ENCODE data around the gene CRMP1. TPM values are rescaled to one million over a fixed set of nuclear protein-coding genes. Genes with fewer than 3 reads are reported as not detected.

Gene CRMP1
- total RNA-seq, 4 donors from 2014 or later: 0.39 to 0.66 TPM; not detected in 2

DNA sequence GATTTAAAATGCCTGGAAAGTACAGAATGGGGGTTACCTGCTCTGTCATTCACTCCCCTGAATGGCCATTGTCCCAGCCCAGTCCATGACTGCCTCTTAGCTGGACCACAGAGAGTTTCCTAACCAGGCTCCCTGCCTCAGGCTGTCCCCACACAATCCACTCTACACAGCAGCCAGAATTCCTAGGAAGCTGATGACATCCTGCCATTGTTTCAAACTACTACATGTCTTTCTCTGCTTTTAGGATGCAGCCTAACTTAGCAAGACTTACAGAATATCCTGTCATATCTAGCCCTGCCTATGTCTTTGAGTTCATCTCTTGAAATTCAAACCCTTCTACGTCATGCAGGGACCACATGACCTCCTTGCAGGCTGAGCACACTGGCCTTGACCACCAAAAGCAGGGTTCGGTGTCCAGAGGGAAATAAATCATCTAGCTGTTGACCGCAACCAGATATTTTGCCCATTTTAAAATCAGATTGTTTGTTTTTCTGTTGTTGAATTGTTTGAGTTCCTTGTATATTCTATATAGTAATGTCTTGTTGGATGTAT lies 16.1 kb upstream of the CRMP1 start:
- no peaks in the 10 kb centered on the region for H3K9me3 ChIP-seq
- no peaks in the 10 kb centered on the region for H3K4me1 ChIP-seq
- ATAC-seq (no peak), DNase-seq (no peak)
- H3K27ac ChIP-seq: no peak overlapping the region
- H3K36me3 ChIP-seq: no peaks in the 10 kb centered on the region
- H3K27me3 ChIP-seq: peaks cover 0 to 8% (median 8%) of the 10 kb centered on the region in 3 donors
- no peak overlapping the region for H3K4me3 ChIP-seq
- TF ChIP-seq POLR2A (IDR thresholded peaks at IDR 0.05): no peak
- TF ChIP-seq, protein P1, sequence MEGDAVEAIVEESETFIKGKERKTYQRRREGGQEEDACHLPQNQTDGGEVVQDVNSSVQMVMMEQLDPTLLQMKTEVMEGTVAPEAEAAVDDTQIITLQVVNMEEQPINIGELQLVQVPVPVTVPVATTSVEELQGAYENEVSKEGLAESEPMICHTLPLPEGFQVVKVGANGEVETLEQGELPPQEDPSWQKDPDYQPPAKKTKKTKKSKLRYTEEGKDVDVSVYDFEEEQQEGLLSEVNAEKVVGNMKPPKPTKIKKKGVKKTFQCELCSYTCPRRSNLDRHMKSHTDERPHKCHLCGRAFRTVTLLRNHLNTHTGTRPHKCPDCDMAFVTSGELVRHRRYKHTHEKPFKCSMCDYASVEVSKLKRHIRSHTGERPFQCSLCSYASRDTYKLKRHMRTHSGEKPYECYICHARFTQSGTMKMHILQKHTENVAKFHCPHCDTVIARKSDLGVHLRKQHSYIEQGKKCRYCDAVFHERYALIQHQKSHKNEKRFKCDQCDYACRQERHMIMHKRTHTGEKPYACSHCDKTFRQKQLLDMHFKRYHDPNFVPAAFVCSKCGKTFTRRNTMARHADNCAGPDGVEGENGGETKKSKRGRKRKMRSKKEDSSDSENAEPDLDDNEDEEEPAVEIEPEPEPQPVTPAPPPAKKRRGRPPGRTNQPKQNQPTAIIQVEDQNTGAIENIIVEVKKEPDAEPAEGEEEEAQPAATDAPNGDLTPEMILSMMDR (IDR thresholded peaks at IDR 0.05 in 4 of 5, conservative IDR thresholded peaks at IDR 0.05 in 1 of 5): no peak
- intact Hi-C loops (cut with DNase I; ENCODE audit: low total_unique reads) (no loop called here), in situ Hi-C loops (cut with MboI; ENCODE audit: low sequenced_read_pairs in 4 of 4) (no loop called here)

DNA sequence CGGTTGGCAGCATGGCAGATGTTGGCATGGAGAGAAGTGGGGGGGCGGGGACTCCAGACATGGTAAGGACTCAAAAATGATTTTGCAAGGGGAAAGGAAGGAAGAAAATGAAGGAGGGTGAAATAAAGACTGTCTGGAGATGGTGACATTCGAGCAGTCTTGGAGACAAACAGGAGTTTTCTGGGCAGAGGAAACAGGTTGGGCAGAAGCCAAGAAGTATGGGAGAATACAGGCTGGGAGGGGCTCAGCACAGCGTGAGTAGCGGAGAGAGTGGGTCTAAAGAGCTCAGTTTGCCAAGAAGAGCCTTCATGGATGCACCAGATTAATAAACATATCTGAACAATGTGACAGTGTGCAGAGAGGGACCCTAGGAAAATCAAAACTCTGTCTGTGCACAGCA lies 13.3 kb upstream of the CRMP1 start:
- intact Hi-C loops (cut with DNase I; ENCODE audit: low total_unique reads) (no loop called here), in situ Hi-C loops (cut with MboI; ENCODE audit: low sequenced_read_pairs in 4 of 4) (no loop called here)
- H3K27me3 ChIP-seq: peaks cover 0 to 15% (median 13%) of the 10 kb centered on the region in 3 donors
- TF ChIP-seq POLR2A (IDR thresholded peaks at IDR 0.05): no peak
- TF ChIP-seq, protein P1 (IDR thresholded peaks at IDR 0.05 in 4 of 5, conservative IDR thresholded peaks at IDR 0.05 in 1 of 5): no peak
- H3K27ac ChIP-seq: no peak overlapping the region
- no peaks in the 10 kb centered on the region for H3K4me1 ChIP-seq
- no peak overlapping the region for H3K4me3 ChIP-seq
- DNase-seq (no peak), ATAC-seq (no peak)
- H3K36me3 ChIP-seq: no peaks in the 10 kb centered on the region
- H3K9me3 ChIP-seq: no peaks in the 10 kb centered on the region

DNA sequence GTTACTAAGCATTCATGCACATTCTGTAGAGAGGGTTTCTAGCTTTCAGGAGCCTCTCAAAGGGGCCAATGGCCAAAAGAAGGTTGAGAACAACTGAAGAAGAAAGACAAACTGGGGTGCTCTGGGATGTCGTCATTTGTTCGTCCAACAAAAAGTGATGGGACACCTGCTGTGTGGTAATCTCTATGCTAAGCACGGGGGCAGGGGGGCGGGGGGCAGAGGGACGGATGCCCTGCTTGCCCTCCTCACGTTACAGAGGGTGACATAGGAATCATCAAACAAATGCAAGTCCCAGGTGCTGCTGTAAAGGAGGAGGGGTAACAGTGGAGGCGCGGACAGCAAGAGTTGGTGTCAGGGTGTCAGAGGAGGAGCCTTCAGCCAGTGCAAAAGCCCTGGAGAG lies 12.8 kb upstream of the CRMP1 start:
- H3K9me3 ChIP-seq: no peaks in the 10 kb centered on the region
- no peaks in the 10 kb centered on the region for H3K4me1 ChIP-seq
- intact Hi-C loops (cut with DNase I; ENCODE audit: low total_unique reads): no loop called here
- DNase-seq (no peak), ATAC-seq (no peak)
- no peak overlapping the region for H3K27ac ChIP-seq
- H3K36me3 ChIP-seq: no peaks in the 10 kb centered on the region
- H3K27me3 ChIP-seq: peaks cover 0 to 15% (median 13%) of the 10 kb centered on the region in 3 donors
- TF ChIP-seq, protein P1 (IDR thresholded peaks at IDR 0.05 in 4 of 5, conservative IDR thresholded peaks at IDR 0.05 in 1 of 5): no peak
- TF ChIP-seq POLR2A (IDR thresholded peaks at IDR 0.05): no peak
- in situ Hi-C loops (cut with MboI; ENCODE audit: low sequenced_read_pairs in 4 of 4): no loop called here
- no peak overlapping the region for H3K4me3 ChIP-seq

DNA sequence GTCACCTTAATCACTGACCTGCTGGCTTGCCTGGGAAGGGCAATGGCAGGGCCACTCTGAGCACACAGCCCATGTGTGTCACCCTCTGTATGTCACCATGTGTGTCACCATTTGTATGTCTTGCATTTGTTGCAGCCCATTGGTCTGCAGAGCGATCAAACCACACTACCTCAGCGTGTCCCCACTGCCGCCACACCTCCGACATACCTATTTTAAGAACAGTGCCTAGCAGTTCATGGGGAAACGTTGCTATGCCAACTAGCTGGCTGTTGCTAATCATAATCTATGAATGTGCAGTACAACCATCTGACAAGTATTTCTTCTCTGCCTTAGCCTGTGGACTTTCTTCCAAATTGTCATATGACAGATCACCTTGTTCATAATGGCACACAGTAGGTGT lies 8.0 kb upstream of the CRMP1 start:
- intact Hi-C loops (cut with DNase I; ENCODE audit: low total_unique reads): no loop called here
- ATAC-seq (no peak), DNase-seq (no peak)
- in situ Hi-C loops (cut with MboI; ENCODE audit: low sequenced_read_pairs in 4 of 4): no loop called here
- Histone ChIP-seq H3K4me1 (no peaks in the 10 kb centered on the region), H3K36me3 (no peaks in the 10 kb centered on the region), H3K4me3 (no peak overlapping the region), H3K27ac (no peak overlapping the region), H3K27me3 (peaks cover 0 to 23% (median 19%) of the 10 kb centered on the region in 3 donors), H3K9me3 (no peaks in the 10 kb centered on the region)
- TF ChIP-seq, protein P1 (IDR thresholded peaks at IDR 0.05 in 4 of 5, conservative IDR thresholded peaks at IDR 0.05 in 1 of 5): no peak
- TF ChIP-seq POLR2A (IDR thresholded peaks at IDR 0.05): no peak

DNA sequence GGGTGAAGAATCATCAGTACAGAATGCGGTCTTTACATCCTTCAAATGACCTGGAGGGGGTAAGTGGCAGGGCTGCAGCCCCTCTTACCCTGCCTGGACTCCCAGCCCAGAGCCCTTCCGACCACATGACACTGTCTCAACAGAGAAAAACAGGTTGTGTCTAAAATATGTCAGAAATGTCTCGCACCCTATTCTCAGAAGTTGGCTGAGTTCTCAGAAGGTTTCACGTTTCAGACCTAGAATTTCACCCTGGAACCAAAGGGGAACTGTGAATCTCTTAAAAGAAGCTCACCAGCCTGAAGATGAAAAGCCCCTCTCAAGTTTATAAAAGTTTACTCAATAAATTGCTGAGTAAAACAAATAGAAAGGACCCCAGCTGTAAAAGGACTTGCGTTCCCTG lies 7.0 kb upstream of the CRMP1 start:
- H3K27ac ChIP-seq: no peak overlapping the region
- H3K9me3 ChIP-seq: no peaks in the 10 kb centered on the region
- no peak overlapping the region for H3K4me3 ChIP-seq
- no peaks in the 10 kb centered on the region for H3K36me3 ChIP-seq
- H3K27me3 ChIP-seq: peaks cover 0 to 22% (median 14%) of the 10 kb centered on the region in 3 donors
- H3K4me1 ChIP-seq: no peaks in the 10 kb centered on the region
- TF ChIP-seq POLR2A (IDR thresholded peaks at IDR 0.05): no peak
- TF ChIP-seq, protein P1 (IDR thresholded peaks at IDR 0.05 in 4 of 5, conservative IDR thresholded peaks at IDR 0.05 in 1 of 5): no peak
- no peak for ATAC-seq
- in situ Hi-C loops (cut with MboI; ENCODE audit: low sequenced_read_pairs in 4 of 4): no loop called here
- no peak for DNase-seq
- intact Hi-C loops (cut with DNase I; ENCODE audit: low total_unique reads): no loop called here

All from gastrocnemius medialis (tissue), 4 donors.